GM12878 (cell line): Measurements from ENCODE around the gene FGF11. TPM values are rescaled to one million over a fixed set of nuclear protein-coding genes. Genes with fewer than 3 reads are reported as not detected.

ENCODE experiments used
- BACH1 ChIP-seq: fragments of 450-650 bp; IDR thresholded peaks from 2 replicates; pipeline ENCODE4 v1.6.1; 2017; ENCODE audit warnings: mild to moderate bottlenecking, borderline replicate concordance
- BMI1 ChIP-seq: fragments of 450-650 bp; IDR thresholded peaks from 2 replicates; pipeline ENCODE4 v1.6.1; 2016; ENCODE audit warnings: mild to moderate bottlenecking, moderate library complexity, borderline replicate concordance
- FOS ChIP-seq: IDR thresholded peaks from 3 replicates; pipeline ENCODE4 v1.6.1; 2011; ENCODE audit warnings: borderline replicate concordance; ENCODE audit not compliant: insufficient read length; ENCODE audit errors: extremely low read depth
- KDM1A ChIP-seq: fragments of 200-600 bp; sonication (generic); IDR thresholded peaks from 2 replicates; pipeline ENCODE4 v1.6.1; 2016; ENCODE audit warnings: borderline replicate concordance
- NBN ChIP-seq: fragments of 450-650 bp; IDR thresholded peaks from 2 replicates; pipeline ENCODE4 v1.6.1; 2016
- NFYB ChIP-seq: IDR thresholded peaks from 2 replicates; pipeline ENCODE4 v1.6.1; 2011; ENCODE audit warnings: low read depth, mild to moderate bottlenecking, low read length, improper control_type of control experiment, moderate library complexity; ENCODE audit not compliant: insufficient read depth
- NR2C1 ChIP-seq: fragments of 450-650 bp; IDR thresholded peaks from 2 replicates; pipeline ENCODE4 v1.6.1; 2017; ENCODE audit warnings: antibody characterized with exemption, mild to moderate bottlenecking, moderate library complexity
- NR2F1 ChIP-seq: fragments of 450-650 bp; conservative IDR thresholded peaks from 2 replicates; pipeline ENCODE4 v1.6.1; 2017; ENCODE audit warnings: mild to moderate bottlenecking
- POU2F2 ChIP-seq: IDR thresholded peaks from 3 replicates; pipeline ENCODE4 v1.6.1; 2011; ENCODE audit warnings: low read depth, mild to moderate bottlenecking, low read length, borderline replicate concordance
- SREBF1 ChIP-seq: IDR thresholded peaks from 2 replicates; pipeline ENCODE4 v1.6.1; 2012; ENCODE audit warnings: mild to moderate bottlenecking, low read length
- SREBF2 ChIP-seq: IDR thresholded peaks from 2 replicates; pipeline ENCODE4 v1.6.1; 2012; ENCODE audit warnings: mild to moderate bottlenecking, low read length
- TCF7 ChIP-seq: IDR thresholded peaks from 2 replicates; pipeline ENCODE4 v1.6.1; 2014; ENCODE audit warnings: antibody characterized with exemption, borderline replicate concordance
- YBX1 ChIP-seq: fragments of 450-650 bp; IDR thresholded peaks from 2 replicates; pipeline ENCODE4 v1.6.1; 2016; ENCODE audit warnings: antibody characterized with exemption
- ZNF384 ChIP-seq: IDR thresholded peaks from 2 replicates; pipeline ENCODE4 v1.6.1; 2012; ENCODE audit warnings: low read depth, mild to moderate bottlenecking, low read length, improper control_type of control experiment, borderline replicate concordance
- polyA plus RNA-seq, 11 experiments: library from polyadenylated mRNA; depleted of rRNA in 4 of 11; unstranded in 6 of 11; stranded (reverse) in 5 of 11; fragments of >200 nt; fragmentation: Nextera tagmentation in 4 of 11; fragmentation: Illumina TruSeq in 1 of 11; extraction: Ambion mirVana in 4 of 11; extraction: Trizol in 1 of 11; gene quantifications; 1 replicate in 1 of 11; 2 replicates in 10 of 11; pipeline versions ENCODE4 v1.2.1 to v1.2.3, GENCODE V29; 2011 to 2016; ENCODE audit warnings: inconsistent platforms in 2 of 11, missing spikeins in 2 of 11, low read depth in 1 of 11
- total RNA-seq, 4 experiments: library from RNA; depleted of rRNA in 3 of 4; stranded (reverse); fragments of >200 nt in 3 of 4; fragmentation: Illumina TruSeq in 1 of 4; extraction: Trizol in 1 of 4; gene quantifications; 2 replicates each; pipeline versions ENCODE4 v1.2.1 to v1.2.3, GENCODE V29; 2013 to 2021
- TF ChIP-seq, protein P1 (sequence below): fragments of 450-650 bp; IDR thresholded peaks from 2 replicates; pipeline ENCODE4 v1.6.1; 2017; ENCODE audit warnings: borderline replicate concordance
- TF ChIP-seq, protein P2 (sequence below): fragments of 450-650 bp; IDR thresholded peaks from 2 replicates; pipeline ENCODE4 v1.6.1; 2018; ENCODE audit warnings: mild to moderate bottlenecking, low read depth, moderate library complexity; ENCODE audit not compliant: partially characterized antibody
- TF ChIP-seq, protein P3 (sequence below): IDR thresholded peaks from 2 replicates; pipeline ENCODE4 v1.6.1; 2012; ENCODE audit warnings: low read depth, low read length, improper control_type of control experiment
- TF ChIP-seq, protein P4 (sequence below): fragments of 150-350 bp; IDR thresholded peaks from 2 replicates; pipeline ENCODE4 v1.6.1; 2014; ENCODE audit warnings: mild to moderate bottlenecking, low read depth, low read length
- TF ChIP-seq, protein P5 (sequence below): fragments of 450-650 bp; formaldehyde crosslinking; IDR thresholded peaks from 2 replicates; pipeline ENCODE4 v1.4.0; 2020; ENCODE audit warnings: mild to moderate bottlenecking, moderate library complexity

FGF11 gene
- total and polyA plus RNA-seq, 10 of the 15 experiments (the other 5 are each of a cell fraction or from before 2014, with no cell fraction given), result 0.69 to 21.1 (median 2.6) TPM

DNA sequence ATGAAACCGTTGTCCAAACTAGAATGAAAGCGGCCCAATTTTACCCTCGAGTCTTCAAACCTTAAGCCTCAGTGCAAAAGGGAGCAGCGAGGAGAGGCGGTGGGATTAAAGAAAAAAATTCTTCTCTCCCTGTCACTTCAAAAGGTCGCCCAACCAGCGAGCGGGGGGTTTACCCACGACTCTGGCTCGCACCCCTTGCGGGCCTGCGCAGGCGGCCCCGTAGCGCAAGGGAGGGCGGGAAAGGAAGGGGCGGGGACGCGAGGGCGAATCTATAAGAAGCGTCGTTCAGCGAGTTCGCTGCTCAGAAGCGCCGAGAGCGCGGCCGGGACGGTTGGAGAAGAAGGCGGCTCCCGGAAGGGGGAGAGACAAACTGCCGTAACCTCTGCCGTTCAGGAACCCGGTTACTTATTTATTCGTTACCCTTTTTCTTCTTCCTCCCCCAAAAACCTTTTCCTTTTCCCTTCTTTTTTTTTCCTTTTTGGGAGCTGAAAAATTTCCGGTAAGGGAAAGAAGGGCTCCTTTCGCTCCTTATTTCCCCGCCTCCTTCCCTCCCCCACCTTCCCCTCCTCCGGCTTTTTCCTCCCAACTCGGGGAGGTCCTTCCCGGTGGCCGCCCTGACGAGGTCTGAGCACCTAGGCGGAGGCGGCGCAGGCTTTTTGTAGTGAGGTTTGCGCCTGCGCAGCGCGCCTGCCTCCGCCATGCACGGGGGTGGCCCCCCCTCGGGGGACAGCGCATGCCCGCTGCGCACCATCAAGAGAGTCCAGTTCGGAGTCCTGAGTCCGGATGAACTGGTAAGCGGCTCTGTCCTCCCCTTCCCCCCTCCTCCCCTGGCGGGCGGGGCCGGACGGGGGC lies 45.0 kb downstream of the FGF11 start, which contains the start of gene POLR2A (continued):
- TF ChIP-seq, protein P1, sequence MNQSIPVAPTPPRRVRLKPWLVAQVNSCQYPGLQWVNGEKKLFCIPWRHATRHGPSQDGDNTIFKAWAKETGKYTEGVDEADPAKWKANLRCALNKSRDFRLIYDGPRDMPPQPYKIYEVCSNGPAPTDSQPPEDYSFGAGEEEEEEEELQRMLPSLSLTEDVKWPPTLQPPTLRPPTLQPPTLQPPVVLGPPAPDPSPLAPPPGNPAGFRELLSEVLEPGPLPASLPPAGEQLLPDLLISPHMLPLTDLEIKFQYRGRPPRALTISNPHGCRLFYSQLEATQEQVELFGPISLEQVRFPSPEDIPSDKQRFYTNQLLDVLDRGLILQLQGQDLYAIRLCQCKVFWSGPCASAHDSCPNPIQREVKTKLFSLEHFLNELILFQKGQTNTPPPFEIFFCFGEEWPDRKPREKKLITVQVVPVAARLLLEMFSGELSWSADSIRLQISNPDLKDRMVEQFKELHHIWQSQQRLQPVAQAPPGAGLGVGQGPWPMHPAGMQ, result no peak
- TF ChIP-seq, protein P2, sequence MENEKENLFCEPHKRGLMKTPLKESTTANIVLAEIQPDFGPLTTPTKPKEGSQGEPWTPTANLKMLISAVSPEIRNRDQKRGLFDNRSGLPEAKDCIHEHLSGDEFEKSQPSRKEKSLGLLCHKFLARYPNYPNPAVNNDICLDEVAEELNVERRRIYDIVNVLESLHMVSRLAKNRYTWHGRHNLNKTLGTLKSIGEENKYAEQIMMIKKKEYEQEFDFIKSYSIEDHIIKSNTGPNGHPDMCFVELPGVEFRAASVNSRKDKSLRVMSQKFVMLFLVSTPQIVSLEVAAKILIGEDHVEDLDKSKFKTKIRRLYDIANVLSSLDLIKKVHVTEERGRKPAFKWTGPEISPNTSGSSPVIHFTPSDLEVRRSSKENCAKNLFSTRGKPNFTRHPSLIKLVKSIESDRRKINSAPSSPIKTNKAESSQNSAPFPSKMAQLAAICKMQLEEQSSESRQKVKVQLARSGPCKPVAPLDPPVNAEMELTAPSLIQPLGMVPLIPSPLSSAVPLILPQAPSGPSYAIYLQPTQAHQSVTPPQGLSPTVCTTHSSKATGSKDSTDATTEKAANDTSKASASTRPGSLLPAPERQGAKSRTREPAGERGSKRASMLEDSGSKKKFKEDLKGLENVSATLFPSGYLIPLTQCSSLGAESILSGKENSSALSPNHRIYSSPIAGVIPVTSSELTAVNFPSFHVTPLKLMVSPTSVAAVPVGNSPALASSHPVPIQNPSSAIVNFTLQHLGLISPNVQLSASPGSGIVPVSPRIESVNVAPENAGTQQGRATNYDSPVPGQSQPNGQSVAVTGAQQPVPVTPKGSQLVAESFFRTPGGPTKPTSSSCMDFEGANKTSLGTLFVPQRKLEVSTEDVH, result peak; percentile 71
- TF ChIP-seq FOS (no peak), POU2F2 (peak; percentile 100), NFYB (peak; percentile 60; the same call in 1 of the 2 replicates), NBN (peak; percentile 99), BACH1 (peak; percentile 97), ZNF384 (no peak; the same call in 1 of the 2 replicates), SREBF2 (0 out of 2 replicates have a peak, but pooled peaks have one; percentile 6), TCF7 (no peak), SREBF1 (peak; percentile 97), KDM1A (no peak), YBX1 (no peak), NR2C1 (peak; percentile 39; the same call in 1 of the 2 replicates), NR2F1 (peak; percentile 46; the same call in 1 of the 2 replicates), BMI1 (peak; percentile 85)
- TF ChIP-seq, protein P3, sequence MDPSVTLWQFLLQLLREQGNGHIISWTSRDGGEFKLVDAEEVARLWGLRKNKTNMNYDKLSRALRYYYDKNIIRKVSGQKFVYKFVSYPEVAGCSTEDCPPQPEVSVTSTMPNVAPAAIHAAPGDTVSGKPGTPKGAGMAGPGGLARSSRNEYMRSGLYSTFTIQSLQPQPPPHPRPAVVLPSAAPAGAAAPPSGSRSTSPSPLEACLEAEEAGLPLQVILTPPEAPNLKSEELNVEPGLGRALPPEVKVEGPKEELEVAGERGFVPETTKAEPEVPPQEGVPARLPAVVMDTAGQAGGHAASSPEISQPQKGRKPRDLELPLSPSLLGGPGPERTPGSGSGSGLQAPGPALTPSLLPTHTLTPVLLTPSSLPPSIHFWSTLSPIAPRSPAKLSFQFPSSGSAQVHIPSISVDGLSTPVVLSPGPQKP, result 0 out of 2 replicates have a peak, but pooled peaks have one; percentile 31
- TF ChIP-seq, protein P4, sequence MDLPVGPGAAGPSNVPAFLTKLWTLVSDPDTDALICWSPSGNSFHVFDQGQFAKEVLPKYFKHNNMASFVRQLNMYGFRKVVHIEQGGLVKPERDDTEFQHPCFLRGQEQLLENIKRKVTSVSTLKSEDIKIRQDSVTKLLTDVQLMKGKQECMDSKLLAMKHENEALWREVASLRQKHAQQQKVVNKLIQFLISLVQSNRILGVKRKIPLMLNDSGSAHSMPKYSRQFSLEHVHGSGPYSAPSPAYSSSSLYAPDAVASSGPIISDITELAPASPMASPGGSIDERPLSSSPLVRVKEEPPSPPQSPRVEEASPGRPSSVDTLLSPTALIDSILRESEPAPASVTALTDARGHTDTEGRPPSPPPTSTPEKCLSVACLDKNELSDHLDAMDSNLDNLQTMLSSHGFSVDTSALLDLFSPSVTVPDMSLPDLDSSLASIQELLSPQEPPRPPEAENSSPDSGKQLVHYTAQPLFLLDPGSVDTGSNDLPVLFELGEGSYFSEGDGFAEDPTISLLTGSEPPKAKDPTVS, result no peak
- TF ChIP-seq, protein P5, sequence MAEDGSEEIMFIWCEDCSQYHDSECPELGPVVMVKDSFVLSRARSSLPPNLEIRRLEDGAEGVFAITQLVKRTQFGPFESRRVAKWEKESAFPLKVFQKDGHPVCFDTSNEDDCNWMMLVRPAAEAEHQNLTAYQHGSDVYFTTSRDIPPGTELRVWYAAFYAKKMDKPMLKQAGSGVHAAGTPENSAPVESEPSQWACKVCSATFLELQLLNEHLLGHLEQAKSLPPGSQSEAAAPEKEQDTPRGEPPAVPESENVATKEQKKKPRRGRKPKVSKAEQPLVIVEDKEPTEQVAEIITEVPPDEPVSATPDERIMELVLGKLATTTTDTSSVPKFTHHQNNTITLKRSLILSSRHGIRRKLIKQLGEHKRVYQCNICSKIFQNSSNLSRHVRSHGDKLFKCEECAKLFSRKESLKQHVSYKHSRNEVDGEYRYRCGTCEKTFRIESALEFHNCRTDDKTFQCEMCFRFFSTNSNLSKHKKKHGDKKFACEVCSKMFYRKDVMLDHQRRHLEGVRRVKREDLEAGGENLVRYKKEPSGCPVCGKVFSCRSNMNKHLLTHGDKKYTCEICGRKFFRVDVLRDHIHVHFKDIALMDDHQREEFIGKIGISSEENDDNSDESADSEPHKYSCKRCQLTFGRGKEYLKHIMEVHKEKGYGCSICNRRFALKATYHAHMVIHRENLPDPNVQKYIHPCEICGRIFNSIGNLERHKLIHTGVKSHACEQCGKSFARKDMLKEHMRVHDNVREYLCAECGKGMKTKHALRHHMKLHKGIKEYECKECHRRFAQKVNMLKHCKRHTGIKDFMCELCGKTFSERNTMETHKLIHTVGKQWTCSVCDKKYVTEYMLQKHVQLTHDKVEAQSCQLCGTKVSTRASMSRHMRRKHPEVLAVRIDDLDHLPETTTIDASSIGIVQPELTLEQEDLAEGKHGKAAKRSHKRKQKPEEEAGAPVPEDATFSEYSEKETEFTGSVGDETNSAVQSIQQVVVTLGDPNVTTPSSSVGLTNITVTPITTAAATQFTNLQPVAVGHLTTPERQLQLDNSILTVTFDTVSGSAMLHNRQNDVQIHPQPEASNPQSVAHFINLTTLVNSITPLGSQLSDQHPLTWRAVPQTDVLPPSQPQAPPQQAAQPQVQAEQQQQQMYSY, result peak; percentile 86
